ENCODE data around the gene CYP26C1. TPM values are rescaled to one million over a fixed set of nuclear protein-coding genes. Genes with fewer than 3 reads are reported as not detected.
"Not testable (repeated sequence)": the region's sequence is repeated elsewhere in the genome, so short reads cannot be mapped to it uniquely, and the experiment has no call there.

CYP26C1 gene
- total RNA-seq, 1 experiment from 2014 or later, result 0.11 TPM

DNA sequence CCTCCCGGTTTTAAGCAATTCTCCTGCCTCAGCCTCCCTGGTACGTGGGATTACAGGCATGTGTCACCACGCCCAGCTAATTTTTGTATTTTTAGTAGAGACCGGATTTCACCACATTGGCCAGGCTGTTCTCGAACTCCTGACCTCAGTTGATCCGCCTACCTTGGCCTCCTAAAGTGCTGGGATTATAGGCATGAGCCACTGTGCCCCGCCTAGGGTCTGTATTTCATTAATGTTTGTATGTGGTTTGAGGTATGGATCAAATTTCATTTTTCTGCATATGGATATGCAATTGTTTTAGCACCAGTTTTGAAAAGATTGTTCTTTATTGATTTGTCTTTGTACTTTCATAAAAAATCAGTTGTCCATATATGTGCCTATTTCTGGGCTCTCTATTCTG is 39.1 kb downstream of the CYP26C1 start (continued):
- no peak for TF ChIP-seq KAT7 (CRISPR knock-in tag; IDR thresholded peaks at IDR 0.05; ENCODE audit: borderline replicate concordance)

DNA sequence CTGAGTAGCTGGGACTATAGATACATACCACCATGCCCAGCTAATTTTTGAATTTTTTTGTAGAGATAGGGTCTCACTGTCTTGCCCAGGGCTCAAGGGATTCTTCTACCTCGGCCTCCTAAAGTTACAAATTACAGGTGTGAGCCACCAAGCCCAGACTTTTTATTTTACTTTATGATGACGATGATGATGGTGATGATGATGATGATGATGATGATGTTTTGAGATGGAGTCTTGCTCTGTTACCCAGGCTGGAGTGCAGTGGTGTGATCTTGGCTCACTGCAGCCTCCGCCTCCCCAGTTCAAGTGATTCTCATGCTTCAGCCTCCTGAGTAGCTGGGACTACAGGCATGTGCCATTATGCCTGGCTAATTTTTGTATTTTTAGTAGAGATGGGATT is 40.5 kb downstream of the CYP26C1 start:
- H3K27ac Mint-ChIP-seq; H3K27me3 Mint-ChIP-seq (ENCODE audit: low read depth); H3K4me1 Mint-ChIP-seq; DNase-seq (ENCODE audit: low spot score); H3K4me3 Mint-ChIP-seq; ATAC-seq; H3K36me3 Mint-ChIP-seq; POLR2A ChIA-PET: not testable (repeated sequence)
- CTCF ChIA-PET, result interaction anchor here (2.3 kb wide), 1 partner anchor 15 kb away, joined by 11 read pairs; no protein-coding TSS in a partner anchor
- H3K9me3 Mint-ChIP-seq, result peaks cover 17% of the 10 kb centered on the region

DNA sequence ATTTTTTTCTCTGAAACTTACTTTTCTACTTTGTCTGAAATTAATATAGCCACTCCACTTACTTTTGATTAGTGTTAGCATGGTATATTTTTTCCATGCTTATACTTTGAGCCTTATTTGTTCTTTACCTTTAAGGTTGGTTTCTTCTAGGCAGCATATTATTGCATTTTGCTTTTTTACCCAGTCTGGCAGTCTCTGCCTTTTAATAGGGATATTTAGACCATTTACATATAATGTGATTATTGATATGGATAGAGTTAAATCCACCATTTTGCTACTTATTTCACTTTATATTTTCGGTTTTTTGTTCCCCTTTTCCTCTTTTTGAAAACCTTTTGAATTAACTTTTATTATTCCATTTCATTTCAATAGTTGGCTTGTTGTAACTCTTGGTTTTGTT is 43.4 kb downstream of the CYP26C1 start:
- POLR2A ChIA-PET, result no interaction called here
- ATAC-seq, result no peak
- H3K27ac Mint-ChIP-seq, result no peak overlapping the region

More for the DNA sequence above, 43.4 kb downstream of the CYP26C1 start:
- Mint-ChIP-seq H3K36me3 (peaks cover 4% of the 10 kb centered on the region; the same call in 1 of the 2 replicates), H3K27me3 (ENCODE audit: low read depth) (no peaks in the 10 kb centered on the region), H3K4me1 (peaks cover under 1% of the 10 kb centered on the region; the same call in 1 of the 2 replicates), H3K4me3 (no peak overlapping the region), H3K9me3 (peaks cover 17% of the 10 kb centered on the region)
- TF ChIP-seq CREM (CRISPR knock-in tag; IDR thresholded peaks at IDR 0.05) (no peak), ZNF232 (CRISPR knock-in tag; IDR thresholded peaks at IDR 0.05) (no peak), SMAD3 (CRISPR knock-in tag; IDR thresholded peaks at IDR 0.05; ENCODE audit: borderline replicate concordance) (no peak), ZNF423 (CRISPR knock-in tag; IDR thresholded peaks at IDR 0.05) (no peak), NFE2L1 (CRISPR knock-in tag; IDR thresholded peaks at IDR 0.05) (no peak)
- TF ChIP-seq, protein P1, sequence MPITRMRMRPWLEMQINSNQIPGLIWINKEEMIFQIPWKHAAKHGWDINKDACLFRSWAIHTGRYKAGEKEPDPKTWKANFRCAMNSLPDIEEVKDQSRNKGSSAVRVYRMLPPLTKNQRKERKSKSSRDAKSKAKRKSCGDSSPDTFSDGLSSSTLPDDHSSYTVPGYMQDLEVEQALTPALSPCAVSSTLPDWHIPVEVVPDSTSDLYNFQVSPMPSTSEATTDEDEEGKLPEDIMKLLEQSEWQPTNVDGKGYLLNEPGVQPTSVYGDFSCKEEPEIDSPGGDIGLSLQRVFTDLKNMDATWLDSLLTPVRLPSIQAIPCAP (CRISPR knock-in tag; IDR thresholded peaks at IDR 0.05), result no peak
- TF ChIP-seq, protein P2, sequence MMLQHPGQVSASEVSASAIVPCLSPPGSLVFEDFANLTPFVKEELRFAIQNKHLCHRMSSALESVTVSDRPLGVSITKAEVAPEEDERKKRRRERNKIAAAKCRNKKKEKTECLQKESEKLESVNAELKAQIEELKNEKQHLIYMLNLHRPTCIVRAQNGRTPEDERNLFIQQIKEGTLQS (CRISPR knock-in tag; conservative IDR thresholded peaks at IDR 0.05), result no peak
- TF ChIP-seq, protein P3, sequence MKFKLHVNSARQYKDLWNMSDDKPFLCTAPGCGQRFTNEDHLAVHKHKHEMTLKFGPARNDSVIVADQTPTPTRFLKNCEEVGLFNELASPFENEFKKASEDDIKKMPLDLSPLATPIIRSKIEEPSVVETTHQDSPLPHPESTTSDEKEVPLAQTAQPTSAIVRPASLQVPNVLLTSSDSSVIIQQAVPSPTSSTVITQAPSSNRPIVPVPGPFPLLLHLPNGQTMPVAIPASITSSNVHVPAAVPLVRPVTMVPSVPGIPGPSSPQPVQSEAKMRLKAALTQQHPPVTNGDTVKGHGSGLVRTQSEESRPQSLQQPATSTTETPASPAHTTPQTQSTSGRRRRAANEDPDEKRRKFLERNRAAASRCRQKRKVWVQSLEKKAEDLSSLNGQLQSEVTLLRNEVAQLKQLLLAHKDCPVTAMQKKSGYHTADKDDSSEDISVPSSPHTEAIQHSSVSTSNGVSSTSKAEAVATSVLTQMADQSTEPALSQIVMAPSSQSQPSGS (CRISPR knock-in tag; IDR thresholded peaks at IDR 0.05; ENCODE audit: borderline replicate concordance, low read depth), result no peak
- TF ChIP-seq, protein P4, sequence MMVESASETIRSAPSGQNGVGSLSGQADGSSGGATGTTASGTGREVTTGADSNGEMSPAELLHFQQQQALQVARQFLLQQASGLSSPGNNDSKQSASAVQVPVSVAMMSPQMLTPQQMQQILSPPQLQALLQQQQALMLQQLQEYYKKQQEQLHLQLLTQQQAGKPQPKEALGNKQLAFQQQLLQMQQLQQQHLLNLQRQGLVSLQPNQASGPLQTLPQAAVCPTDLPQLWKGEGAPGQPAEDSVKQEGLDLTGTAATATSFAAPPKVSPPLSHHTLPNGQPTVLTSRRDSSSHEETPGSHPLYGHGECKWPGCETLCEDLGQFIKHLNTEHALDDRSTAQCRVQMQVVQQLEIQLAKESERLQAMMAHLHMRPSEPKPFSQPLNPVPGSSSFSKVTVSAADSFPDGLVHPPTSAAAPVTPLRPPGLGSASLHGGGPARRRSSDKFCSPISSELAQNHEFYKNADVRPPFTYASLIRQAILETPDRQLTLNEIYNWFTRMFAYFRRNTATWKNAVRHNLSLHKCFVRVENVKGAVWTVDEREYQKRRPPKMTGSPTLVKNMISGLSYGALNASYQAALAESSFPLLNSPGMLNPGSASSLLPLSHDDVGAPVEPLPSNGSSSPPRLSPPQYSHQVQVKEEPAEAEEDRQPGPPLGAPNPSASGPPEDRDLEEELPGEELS (CRISPR knock-in tag; IDR thresholded peaks at IDR 0.05), result no peak
- TF ChIP-seq, protein P5, sequence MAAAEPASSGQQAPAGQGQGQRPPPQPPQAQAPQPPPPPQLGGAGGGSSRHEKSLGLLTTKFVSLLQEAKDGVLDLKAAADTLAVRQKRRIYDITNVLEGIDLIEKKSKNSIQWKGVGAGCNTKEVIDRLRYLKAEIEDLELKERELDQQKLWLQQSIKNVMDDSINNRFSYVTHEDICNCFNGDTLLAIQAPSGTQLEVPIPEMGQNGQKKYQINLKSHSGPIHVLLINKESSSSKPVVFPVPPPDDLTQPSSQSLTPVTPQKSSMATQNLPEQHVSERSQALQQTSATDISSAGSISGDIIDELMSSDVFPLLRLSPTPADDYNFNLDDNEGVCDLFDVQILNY (CRISPR knock-in tag; IDR thresholded peaks at IDR 0.05), result no peak
- TF ChIP-seq, protein P6, sequence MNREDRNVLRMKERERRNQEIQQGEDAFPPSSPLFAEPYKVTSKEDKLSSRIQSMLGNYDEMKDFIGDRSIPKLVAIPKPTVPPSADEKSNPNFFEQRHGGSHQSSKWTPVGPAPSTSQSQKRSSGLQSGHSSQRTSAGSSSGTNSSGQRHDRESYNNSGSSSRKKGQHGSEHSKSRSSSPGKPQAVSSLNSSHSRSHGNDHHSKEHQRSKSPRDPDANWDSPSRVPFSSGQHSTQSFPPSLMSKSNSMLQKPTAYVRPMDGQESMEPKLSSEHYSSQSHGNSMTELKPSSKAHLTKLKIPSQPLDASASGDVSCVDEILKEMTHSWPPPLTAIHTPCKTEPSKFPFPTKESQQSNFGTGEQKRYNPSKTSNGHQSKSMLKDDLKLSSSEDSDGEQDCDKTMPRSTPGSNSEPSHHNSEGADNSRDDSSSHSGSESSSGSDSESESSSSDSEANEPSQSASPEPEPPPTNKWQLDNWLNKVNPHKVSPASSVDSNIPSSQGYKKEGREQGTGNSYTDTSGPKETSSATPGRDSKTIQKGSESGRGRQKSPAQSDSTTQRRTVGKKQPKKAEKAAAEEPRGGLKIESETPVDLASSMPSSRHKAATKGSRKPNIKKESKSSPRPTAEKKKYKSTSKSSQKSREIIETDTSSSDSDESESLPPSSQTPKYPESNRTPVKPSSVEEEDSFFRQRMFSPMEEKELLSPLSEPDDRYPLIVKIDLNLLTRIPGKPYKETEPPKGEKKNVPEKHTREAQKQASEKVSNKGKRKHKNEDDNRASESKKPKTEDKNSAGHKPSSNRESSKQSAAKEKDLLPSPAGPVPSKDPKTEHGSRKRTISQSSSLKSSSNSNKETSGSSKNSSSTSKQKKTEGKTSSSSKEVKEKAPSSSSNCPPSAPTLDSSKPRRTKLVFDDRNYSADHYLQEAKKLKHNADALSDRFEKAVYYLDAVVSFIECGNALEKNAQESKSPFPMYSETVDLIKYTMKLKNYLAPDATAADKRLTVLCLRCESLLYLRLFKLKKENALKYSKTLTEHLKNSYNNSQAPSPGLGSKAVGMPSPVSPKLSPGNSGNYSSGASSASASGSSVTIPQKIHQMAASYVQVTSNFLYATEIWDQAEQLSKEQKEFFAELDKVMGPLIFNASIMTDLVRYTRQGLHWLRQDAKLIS (CRISPR knock-in tag; IDR thresholded peaks at IDR 0.05; ENCODE audit: borderline replicate concordance), result no peak
- TF ChIP-seq, protein P7, sequence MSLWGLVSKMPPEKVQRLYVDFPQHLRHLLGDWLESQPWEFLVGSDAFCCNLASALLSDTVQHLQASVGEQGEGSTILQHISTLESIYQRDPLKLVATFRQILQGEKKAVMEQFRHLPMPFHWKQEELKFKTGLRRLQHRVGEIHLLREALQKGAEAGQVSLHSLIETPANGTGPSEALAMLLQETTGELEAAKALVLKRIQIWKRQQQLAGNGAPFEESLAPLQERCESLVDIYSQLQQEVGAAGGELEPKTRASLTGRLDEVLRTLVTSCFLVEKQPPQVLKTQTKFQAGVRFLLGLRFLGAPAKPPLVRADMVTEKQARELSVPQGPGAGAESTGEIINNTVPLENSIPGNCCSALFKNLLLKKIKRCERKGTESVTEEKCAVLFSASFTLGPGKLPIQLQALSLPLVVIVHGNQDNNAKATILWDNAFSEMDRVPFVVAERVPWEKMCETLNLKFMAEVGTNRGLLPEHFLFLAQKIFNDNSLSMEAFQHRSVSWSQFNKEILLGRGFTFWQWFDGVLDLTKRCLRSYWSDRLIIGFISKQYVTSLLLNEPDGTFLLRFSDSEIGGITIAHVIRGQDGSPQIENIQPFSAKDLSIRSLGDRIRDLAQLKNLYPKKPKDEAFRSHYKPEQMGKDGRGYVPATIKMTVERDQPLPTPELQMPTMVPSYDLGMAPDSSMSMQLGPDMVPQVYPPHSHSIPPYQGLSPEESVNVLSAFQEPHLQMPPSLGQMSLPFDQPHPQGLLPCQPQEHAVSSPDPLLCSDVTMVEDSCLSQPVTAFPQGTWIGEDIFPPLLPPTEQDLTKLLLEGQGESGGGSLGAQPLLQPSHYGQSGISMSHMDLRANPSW (CRISPR knock-in tag; conservative IDR thresholded peaks at IDR 0.05; ENCODE audit: low read depth), result no peak
- TF ChIP-seq, protein P8, sequence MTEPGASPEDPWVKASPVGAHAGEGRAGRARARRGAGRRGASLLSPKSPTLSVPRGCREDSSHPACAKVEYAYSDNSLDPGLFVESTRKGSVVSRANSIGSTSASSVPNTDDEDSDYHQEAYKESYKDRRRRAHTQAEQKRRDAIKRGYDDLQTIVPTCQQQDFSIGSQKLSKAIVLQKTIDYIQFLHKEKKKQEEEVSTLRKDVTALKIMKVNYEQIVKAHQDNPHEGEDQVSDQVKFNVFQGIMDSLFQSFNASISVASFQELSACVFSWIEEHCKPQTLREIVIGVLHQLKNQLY (CRISPR knock-in tag; IDR thresholded peaks at IDR 0.05), result no peak
- DNase-seq (ENCODE audit: low spot score), result no peak
- CTCF ChIA-PET, result interaction anchor here (2.2 kb wide), 1 partner anchor 12 kb away, joined by 13 read pairs; no protein-coding TSS in a partner anchor

Measured in WTC11 (cell line).